ENCODE results near the gene CDH13. TPM values are rescaled to one million over a fixed set of nuclear protein-coding genes. Genes with fewer than 3 reads are reported as not detected.

The CDH13 gene
- polyA plus RNA-seq, 6 donors from 2014 or later, result 0.04 to 0.29 (median 0.19) TPM; not detected in 1

DNA sequence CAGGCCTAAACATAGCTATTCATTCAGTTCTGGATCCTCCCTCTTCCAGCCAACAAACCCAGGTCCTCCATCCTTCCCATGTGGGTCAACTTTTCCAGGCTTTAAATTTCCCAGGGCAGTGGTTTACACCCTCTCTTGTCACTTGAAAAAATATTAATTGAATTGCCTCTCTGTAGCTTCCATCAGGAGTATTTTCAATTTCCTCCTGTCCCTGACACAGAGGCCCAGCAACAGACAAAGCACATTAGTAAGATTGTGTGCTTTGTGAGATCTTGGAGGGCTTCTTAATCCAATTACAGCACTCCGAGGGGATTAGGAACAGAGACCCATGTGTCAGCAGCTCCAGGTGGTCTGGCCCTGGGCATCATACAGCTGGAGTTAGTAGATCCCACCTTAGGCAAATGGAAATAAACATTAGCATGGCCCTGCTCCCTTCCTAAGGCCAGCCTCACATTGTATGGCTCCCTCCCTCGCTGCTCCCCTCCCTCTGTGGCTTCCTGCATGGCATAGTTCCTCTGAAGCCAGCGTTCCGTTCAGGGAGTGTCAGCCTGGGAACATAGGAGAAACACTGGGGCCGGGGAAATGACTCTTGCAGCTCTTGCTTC, 1048.3 kb downstream of the CDH13 start:
- Mint-ChIP-seq H3K27me3 (peaks cover 0 to 38% (median 23%) of the 10 kb centered on the region in 3 donors), H3K4me3 (no peak overlapping the region), H3K4me1 (no peaks in the 10 kb centered on the region), H3K27ac (no peak overlapping the region), H3K36me3 (no peaks in the 10 kb centered on the region), H3K9me3 (peaks cover 0 to 12% (median 2%) of the 10 kb centered on the region in 7 donors)
- DNase-seq (no peak), ATAC-seq (ENCODE audit: low read depth in 2 of 2) (no peak)

DNA sequence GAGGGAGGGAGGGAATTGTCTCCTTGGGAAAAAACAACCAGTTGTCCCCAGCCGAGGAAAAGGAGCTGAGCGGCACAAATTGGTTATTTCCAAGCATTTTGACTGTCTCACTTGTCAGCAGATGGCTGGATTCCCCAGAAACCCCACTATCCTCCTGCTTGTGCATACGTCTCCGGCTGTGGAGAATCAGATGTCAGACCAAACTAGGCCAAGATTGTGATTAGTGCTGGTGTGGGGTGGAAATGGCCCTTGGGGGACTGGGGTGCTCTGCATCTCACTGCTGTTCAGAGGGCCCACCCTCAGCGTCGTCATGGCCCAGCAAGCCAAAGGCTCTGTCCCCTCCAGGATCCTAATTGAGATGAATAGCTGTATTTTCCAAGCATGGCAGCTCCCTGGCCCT, 1049.3 kb downstream of the CDH13 start:
- Mint-ChIP-seq H3K36me3 (no peaks in the 10 kb centered on the region), H3K4me3 (no peak overlapping the region), H3K9me3 (peaks cover 0 to 3% (median 0%) of the 10 kb centered on the region in 7 donors), H3K27me3 (peaks cover 0 to 32% (median 23%) of the 10 kb centered on the region in 3 donors), H3K4me1 (no peaks in the 10 kb centered on the region), H3K27ac (no peak overlapping the region)
- DNase-seq (no peak), ATAC-seq (ENCODE audit: low read depth in 2 of 2) (no peak)

DNA sequence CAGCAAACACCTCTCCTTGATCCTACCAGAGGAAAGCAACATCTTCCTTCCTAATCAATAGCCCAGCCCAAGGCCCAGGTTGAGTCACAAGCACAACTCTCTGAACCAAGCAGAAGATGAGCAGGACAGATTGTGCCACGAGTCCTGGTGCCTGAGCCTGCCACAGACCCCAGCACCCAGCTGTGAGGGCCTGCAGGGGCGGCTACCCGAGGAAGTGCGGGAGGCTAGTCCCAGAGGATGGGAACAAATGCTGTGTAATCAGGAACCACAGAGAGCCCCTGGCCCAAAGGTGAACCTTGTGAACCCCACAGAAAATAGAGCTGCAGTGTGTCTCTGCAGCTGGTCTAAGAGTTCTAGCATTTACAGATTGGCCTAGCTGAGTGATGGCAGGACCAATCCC, 1054.2 kb downstream of the CDH13 start:
- no peaks in the 10 kb centered on the region for H3K36me3 Mint-ChIP-seq
- ATAC-seq (ENCODE audit: low read depth in 2 of 2) (no peak), DNase-seq (no peak)
- H3K4me3 Mint-ChIP-seq, result no peak overlapping the region
- H3K27ac Mint-ChIP-seq, result no peak overlapping the region
- H3K9me3 Mint-ChIP-seq, result no peaks in the 10 kb centered on the region
- peaks cover 7 to 25% (median 21%) of the 10 kb centered on the region in 3 donors for H3K27me3 Mint-ChIP-seq
- H3K4me1 Mint-ChIP-seq, result no peaks in the 10 kb centered on the region

DNA sequence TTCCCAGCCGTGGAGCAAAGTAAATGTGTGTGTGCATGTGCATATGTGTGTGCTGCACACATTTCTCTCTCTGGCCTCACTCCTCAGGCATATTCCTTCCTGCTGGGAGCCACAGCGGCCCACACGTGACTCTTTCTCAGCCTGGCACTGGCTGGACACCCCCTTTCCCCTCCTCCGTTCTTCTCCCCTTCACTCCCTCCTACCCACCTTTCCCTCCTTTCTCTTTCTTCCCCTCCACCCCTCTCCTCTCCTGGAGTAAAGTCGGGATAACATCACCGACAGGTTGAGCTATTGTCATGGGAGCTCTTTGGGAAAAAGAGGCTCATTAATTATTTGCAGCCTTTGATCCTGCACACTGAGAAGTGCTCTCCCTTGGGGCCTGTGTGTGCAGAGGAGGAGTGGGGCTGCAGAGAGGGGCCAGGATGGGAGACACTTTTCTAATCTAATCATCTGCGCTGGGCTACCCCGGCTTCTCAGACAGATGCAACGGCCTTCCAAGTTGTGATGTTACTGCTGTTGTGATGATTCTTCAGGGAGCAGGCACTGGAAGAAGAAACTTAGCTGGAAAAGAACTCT, 1054.7 kb downstream of the CDH13 start:
- no peak for DNase-seq
- no peaks in the 10 kb centered on the region for H3K9me3 Mint-ChIP-seq
- H3K27ac Mint-ChIP-seq, result no peak overlapping the region
- H3K27me3 Mint-ChIP-seq, result peaks cover 7 to 25% (median 21%) of the 10 kb centered on the region in 3 donors
- ATAC-seq (ENCODE audit: low read depth in 2 of 2), result no peak
- no peak overlapping the region for H3K4me3 Mint-ChIP-seq
- no peaks in the 10 kb centered on the region for H3K36me3 Mint-ChIP-seq
- no peaks in the 10 kb centered on the region for H3K4me1 Mint-ChIP-seq

DNA sequence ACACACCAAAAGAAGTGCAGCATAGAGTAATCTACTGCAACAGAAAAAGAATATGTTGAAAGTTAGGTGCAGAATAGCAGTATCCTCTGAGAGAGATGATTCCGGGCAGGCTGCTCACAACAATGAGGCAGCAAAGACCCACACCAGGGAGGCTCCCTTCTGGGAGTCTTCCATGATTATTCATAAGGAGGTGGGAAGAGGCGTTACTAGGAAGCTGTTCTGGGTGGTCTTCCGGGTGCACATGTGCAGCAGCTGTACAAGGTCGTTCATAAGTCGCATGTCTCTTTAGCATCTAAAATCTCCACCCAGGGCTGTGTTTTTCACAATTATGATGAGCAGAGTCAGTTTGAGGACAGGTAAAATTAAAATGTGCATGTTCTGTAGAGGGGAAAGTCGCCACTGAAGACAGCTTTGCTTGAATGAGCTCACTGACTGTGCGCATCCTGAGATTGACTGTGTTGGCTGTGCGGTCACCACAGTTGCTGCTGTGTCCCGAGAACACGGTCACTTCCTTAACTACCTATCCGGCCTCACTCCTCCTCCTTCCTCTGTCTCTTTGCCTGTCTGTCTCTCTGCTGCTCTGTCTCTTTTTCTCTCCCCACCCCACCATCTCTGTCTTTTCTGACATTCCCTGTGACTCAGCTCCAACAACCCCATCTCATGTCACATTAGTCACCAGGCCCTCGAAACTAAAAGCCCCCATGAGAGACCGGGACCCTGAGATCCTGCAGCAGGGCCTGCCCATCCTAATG, 1055.5 kb downstream of the CDH13 start:
- ATAC-seq (ENCODE audit: low read depth in 2 of 2), result no peak
- Mint-ChIP-seq H3K27ac (no peak overlapping the region), H3K4me3 (no peak overlapping the region), H3K36me3 (no peaks in the 10 kb centered on the region), H3K27me3 (peaks cover 7 to 25% (median 21%) of the 10 kb centered on the region in 3 donors), H3K4me1 (no peaks in the 10 kb centered on the region), H3K9me3 (no peaks in the 10 kb centered on the region)
- DNase-seq, result no peak

DNA sequence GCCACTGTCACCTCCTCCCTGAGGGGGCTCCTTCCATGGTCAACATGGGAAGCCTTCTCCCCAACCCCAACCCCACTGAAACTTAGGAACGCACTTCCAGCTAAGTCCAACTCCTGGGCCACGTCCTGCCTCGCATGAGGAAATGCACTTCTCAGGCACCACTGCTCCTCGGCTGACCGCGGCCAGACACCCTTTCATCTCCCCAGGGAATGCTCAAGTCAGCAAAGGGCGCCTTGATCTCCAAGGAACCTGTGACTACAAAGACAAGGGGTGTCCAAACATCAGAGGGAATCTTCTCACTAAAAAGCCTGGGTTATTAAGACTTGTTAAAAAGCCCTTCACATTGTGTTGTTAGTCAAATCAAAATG, 1056.1 kb downstream of the CDH13 start:
- no peak for DNase-seq
- H3K27me3 Mint-ChIP-seq, result peaks cover 9 to 25% (median 21%) of the 10 kb centered on the region in 3 donors
- H3K4me1 Mint-ChIP-seq, result no peaks in the 10 kb centered on the region
- H3K27ac Mint-ChIP-seq, result no peak overlapping the region
- no peaks in the 10 kb centered on the region for H3K36me3 Mint-ChIP-seq
- H3K9me3 Mint-ChIP-seq, result no peaks in the 10 kb centered on the region
- no peak for ATAC-seq (ENCODE audit: low read depth in 2 of 2)
- H3K4me3 Mint-ChIP-seq, result no peak overlapping the region

DNA sequence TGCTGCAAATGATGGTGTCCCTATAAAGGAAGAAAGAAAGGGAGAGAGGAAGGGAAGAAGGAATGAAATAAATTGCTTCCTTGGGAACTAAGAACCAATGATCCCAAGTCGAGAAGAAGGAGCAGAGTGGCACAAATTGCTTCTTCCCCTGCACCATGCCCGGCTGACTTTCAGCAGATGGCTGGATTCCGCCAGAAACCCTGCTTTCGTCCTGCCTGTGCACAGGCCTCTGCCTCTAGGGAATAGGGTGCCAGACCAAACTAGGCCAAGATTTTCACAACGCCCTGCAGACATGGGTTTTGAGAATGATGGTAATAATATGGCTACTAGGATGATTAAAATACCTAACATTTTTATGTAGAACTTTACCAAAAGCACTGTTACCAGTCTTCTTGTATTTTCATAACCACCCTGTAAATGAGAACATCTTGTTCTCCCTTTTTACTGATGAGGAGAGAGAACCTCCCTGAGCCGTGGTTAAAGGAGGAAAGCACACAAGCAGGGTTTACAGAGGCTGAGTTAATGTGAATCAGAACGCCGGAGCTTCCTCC, 1058.9 kb downstream of the CDH13 start:
- no peak for DNase-seq
- Mint-ChIP-seq H3K27me3 (peaks cover 16 to 35% (median 17%) of the 10 kb centered on the region in 3 donors), H3K4me1 (peaks cover 0 to 4% (median 0%) of the 10 kb centered on the region in 3 donors), H3K27ac (no peak overlapping the region), H3K9me3 (no peaks in the 10 kb centered on the region), H3K36me3 (no peaks in the 10 kb centered on the region), H3K4me3 (no peak overlapping the region)
- no peak for ATAC-seq (ENCODE audit: low read depth in 2 of 2)

DNA sequence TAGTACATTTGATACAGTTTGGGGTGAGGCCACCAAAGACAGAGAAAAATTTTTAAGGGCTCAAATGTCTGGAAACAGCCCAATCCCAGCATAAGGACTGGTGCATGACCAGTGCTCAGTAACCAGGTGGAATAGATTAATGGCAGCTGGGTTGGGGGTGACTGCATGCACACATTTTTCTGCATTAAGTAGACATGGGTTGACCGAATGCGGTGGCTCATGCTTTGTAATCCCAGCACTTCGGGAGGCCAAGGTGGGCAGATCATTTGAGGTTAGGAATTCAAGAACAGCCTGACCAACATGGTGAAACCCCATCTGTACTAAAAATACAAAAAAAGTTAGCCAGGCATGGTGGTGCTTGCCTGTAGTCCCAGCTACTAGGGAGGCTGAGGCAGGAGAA, 1060.0 kb downstream of the CDH13 start:
- peaks cover 0 to 4% (median 0%) of the 10 kb centered on the region in 3 donors for H3K4me1 Mint-ChIP-seq

DNA sequence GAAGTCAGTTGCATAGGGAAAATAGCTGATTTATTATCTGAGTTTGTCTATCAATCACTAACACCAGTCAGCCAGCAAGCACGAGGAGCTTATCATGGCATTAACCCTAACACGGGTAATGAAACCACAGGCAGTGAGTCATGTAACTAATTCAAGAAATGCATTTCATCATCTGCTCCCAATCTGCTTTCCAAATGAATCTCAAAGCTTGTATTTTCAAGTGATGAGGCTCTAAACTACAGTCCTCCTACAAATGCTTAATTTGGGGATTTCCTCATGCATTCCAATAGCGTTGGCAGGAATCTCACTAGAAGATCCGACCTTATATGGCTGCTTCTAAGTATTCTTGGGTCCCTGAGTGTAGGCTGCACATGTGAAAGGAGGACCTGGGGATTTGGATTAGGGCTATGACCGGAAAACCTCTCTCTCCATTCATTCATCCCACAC, 1062.6 kb downstream of the CDH13 start:
- H3K27me3 Mint-ChIP-seq, result peaks cover 5 to 25% (median 13%) of the 10 kb centered on the region in 3 donors
- H3K4me3 Mint-ChIP-seq, result no peak overlapping the region
- H3K4me1 Mint-ChIP-seq, result peaks cover 0 to 5% (median 4%) of the 10 kb centered on the region in 3 donors
- no peak overlapping the region for H3K27ac Mint-ChIP-seq
- no peaks in the 10 kb centered on the region for H3K9me3 Mint-ChIP-seq
- ATAC-seq (ENCODE audit: low read depth in 2 of 2) (no peak), DNase-seq (no peak)
- H3K36me3 Mint-ChIP-seq, result no peaks in the 10 kb centered on the region

More for the DNA sequence above, 1060.0 kb downstream of the CDH13 start:
- peak overlapping the region in 1 of 6 donors; percentile 35 for H3K27ac Mint-ChIP-seq
- no peak overlapping the region for H3K4me3 Mint-ChIP-seq
- peaks cover 16 to 36% (median 17%) of the 10 kb centered on the region in 3 donors for H3K27me3 Mint-ChIP-seq
- ATAC-seq (ENCODE audit: low read depth in 2 of 2) (no peak), DNase-seq (no peak)
- H3K36me3 Mint-ChIP-seq, result no peaks in the 10 kb centered on the region
- no peaks in the 10 kb centered on the region for H3K9me3 Mint-ChIP-seq

DNA sequence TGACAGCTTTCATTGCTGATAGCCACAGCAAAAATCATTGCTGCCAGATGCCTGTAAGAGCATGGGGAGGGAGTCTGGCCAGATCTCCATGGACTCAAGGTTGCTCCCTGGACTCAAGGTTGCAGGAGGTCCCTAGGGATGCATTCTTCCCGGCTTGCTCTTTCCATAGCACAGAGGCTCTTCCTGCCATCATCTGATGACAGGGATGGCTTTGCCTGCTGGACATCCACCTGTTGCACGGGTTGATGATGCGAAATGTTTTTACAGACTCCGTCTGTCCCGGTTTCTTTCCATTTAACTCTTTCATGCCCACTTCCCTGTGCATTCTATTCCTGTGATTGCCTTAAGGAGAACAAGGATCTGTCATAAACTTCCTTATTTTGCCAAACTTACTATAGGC, 1065.5 kb downstream of the CDH13 start:
- Mint-ChIP-seq H3K4me3 (no peak overlapping the region), H3K9me3 (no peaks in the 10 kb centered on the region), H3K36me3 (no peaks in the 10 kb centered on the region), H3K4me1 (peaks cover 0 to 5% (median 4%) of the 10 kb centered on the region in 3 donors), H3K27me3 (peaks cover 13 to 34% (median 18%) of the 10 kb centered on the region in 3 donors), H3K27ac (peak overlapping the region in 1 of 6 donors; percentile 60)
- ATAC-seq (ENCODE audit: low read depth in 2 of 2) (no peak), DNase-seq (no peak)

DNA sequence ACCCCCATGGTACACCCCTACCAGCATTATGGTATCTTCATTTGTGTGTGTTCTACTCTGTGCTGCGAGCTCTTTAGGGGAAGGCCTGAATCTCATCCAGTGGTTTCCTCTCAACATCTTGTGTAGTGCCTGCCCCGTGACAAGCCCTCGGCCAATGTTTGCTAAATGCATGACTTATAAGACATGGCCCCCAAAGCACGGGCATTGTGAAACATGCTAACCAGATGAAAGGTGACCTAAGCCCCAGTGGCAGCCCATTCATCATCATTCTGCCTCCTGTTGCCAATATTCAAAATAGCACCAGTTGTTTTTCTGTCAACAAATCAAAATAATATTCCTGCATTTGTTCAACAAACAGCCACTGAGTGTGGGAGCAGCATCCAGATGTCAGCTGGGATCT, 1072.2 kb downstream of the CDH13 start:
- peaks cover 0 to 7% (median 0%) of the 10 kb centered on the region in 7 donors for H3K9me3 Mint-ChIP-seq
- ATAC-seq (ENCODE audit: low read depth in 2 of 2), result no peak
- peaks cover 28 to 39% (median 29%) of the 10 kb centered on the region in 3 donors for H3K27me3 Mint-ChIP-seq
- H3K36me3 Mint-ChIP-seq, result no peaks in the 10 kb centered on the region
- H3K4me3 Mint-ChIP-seq, result no peak overlapping the region
- H3K27ac Mint-ChIP-seq, result no peak overlapping the region
- no peak for DNase-seq
- H3K4me1 Mint-ChIP-seq, result no peaks in the 10 kb centered on the region

DNA sequence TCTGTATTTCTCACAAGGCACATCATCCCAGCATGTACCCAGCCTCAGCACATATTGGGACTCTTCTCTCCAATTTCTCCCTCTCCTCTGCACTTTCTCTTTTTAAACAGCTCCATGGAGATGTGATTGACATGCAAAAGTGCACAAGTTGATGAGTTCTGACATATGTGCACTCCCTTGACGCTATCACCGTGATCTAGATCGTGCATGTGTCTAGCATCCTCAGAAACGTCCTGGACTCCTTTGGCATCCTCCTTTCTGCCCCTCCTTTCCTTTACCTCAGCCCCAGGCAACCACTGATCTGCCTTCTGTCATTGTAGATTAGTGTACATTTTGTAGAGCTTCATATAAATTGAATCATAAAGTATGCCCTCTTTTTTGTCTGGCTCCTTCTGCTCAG, 1073.0 kb downstream of the CDH13 start:
- no peak for ATAC-seq (ENCODE audit: low read depth in 2 of 2)
- no peaks in the 10 kb centered on the region for H3K36me3 Mint-ChIP-seq
- no peak for DNase-seq
- H3K9me3 Mint-ChIP-seq, result peaks cover 0 to 7% (median 0%) of the 10 kb centered on the region in 7 donors
- H3K4me3 Mint-ChIP-seq, result no peak overlapping the region
- no peak overlapping the region for H3K27ac Mint-ChIP-seq
- peaks cover 28 to 34% (median 29%) of the 10 kb centered on the region in 3 donors for H3K27me3 Mint-ChIP-seq
- no peaks in the 10 kb centered on the region for H3K4me1 Mint-ChIP-seq

DNA sequence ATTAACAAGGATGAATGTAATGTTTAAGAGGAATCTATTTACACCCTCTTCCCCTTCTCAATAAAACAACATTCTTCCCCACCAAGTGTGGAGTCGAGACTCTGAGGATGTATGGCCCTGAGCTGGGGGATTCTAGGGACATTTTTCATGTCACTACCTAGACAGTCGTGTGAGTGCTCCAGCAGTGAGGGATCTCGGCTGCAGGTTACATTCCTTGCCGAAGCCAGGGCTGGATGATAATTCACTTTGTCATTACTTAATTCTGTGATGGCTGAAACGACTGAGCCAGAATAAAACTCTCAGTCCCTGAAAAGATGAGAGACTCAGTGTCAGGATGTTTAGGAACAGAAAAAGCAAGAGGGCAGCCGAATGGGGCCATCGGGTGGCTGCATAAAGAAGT, 1074.1 kb downstream of the CDH13 start:
- Mint-ChIP-seq H3K4me3 (no peak overlapping the region), H3K4me1 (no peaks in the 10 kb centered on the region), H3K27me3 (peaks cover 24 to 34% (median 29%) of the 10 kb centered on the region in 3 donors), H3K36me3 (no peaks in the 10 kb centered on the region), H3K9me3 (peaks cover 0 to 7% (median 0%) of the 10 kb centered on the region in 7 donors), H3K27ac (no peak overlapping the region)
- DNase-seq, result no peak
- no peak for ATAC-seq (ENCODE audit: low read depth in 2 of 2)

All from naive B cell (primary cell).